GM21528 (cell line): ENCODE measurements around the gene TRAF3IP1.

ENCODE experiments used
- ATAC-seq: cut with Tn5 transposase; IDR thresholded peaks from one replicate; pipeline ENCODE4 v1.9.1; 2021; ENCODE audit warnings: mild to moderate bottlenecking, moderate library complexity; ENCODE audit not compliant: unreplicated experiment, low FRiP score

The TRAF3IP1 gene

DNA sequence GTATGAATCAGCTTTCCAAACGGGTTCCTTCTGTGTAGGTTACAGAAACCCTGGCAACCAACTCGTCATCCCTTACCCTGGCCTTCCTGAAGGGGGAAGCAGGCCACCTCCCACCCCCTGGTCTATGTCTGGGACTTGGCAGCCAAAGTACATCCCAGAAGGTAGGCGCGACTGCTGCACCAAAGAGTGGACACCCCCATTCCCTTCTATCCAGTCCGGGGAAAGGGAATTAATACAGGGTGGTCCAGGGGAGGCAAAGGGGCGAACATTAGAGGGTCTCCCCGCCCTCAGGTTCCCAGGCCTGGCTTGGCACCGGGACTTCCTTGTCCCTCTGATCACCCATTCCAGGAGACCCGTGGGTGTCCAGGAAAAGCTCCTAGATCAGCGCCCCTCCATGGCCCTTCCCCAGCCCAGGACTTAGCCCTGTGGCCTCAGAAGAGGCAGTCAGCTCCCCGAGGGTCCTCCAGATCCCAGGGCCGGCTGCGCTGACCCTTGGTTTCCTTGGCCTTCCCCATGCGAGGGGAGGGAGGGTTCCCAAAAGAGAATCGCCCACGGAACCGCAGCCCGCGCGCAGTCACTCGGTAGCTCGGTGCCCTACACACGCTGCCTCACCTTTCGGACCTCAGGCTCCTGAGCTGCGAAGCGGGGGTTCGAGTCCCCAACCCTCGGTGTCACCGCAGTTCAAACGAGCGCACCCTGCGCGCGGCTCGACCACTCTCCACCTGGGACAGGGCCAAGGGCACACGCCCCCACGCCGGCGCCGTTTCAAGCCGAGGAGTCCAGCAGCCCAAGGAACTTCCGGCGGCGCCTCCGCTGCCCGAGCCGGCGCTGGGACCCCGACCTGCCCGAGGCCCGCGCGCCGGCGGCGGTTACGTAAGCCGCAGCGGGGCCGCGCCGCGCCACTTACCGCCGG lies 32.3 kb upstream of the TRAF3IP1 start, which contains the start of gene PER2:
TSS of gene PER2 (minus strand) at position 874 of the 913 bp plus-strand sequence. CDS start 10,674 bp downstream, outside the sequence.
- ATAC-seq: peak; percentile 38

DNA sequence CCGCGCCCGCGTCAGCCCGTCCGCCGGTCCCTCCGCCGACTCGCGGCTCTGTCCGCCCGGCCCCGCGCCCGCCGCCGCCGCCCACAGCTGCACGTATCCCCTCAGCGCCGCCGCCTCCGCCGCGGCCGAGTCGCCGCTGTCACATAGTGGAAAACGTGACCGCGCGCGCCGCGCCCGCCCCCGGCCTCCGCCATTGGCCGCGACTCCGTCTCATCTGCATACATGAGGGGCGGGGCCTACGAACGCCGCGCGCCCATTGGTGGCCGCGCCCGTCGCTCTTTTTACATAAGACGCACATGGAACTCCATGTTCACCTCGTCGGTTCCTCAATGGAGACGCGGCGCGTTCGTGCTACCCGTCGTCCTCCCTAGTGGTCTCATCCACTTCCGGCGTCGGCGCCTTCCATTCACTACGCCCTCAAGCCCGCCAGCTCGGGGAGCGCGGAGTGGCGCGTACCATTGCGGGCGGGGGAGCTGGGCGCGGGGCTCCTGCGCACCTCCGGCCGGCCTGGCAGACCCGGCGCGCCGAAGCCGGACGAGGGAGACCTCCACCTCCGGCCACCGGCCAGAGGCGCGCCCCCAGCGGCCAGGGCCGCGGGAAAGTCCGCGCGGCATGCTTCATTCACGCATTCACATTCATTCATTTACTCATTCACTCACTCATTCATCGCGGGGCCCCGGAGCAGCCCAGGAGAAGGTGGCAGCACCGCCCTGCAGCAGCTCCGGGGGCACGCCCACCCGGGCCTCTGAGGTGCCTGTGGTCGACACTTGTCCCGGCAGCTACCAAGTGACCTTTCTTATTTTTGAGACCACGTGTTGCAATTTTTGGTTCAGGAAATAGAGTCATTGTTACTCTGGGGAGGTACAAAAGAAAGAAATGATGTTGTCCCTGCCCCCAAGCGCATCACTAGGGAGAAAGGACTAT lies 31.4 kb upstream of the TRAF3IP1 start:
- ATAC-seq: peak; percentile 93

GRCh38 chr2:238289574-238289973 lies 30.7 kb upstream of the TRAF3IP1 start:
- ATAC-seq: no peak

- no peak for ATAC-seq
Observed at GRCh38 chr2:238290091-238290509, 30.2 kb upstream of the TRAF3IP1 start.

- no peak for ATAC-seq
Observed at GRCh38 chr2:238290715-238291549, 29.4 kb upstream of the TRAF3IP1 start.

GRCh38 chr2:238291550-238292281 lies 28.6 kb upstream of the TRAF3IP1 start:
- ATAC-seq: no peak

DNA sequence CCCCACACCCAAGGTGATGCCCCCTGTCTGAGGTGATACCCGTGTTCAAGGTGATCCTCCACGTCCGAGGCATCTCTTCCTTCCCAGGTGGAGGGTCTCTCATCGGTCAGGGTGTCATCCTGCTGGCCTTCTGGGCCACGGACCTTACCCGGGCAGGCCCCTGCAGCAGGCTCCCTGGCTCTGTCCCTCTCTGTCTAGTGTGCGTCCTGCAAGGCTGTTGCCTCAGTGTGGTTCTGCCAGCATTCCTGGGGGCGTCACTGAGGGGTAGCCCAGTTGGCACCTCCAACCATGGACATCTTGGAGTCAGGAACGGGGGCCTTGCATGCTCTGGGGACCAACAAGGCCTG lies 26.3 kb upstream of the TRAF3IP1 start:
- no peak for ATAC-seq

- ATAC-seq: no peak
Observed at GRCh38 chr2:238294393-238295143, 25.8 kb upstream of the TRAF3IP1 start.

DNA sequence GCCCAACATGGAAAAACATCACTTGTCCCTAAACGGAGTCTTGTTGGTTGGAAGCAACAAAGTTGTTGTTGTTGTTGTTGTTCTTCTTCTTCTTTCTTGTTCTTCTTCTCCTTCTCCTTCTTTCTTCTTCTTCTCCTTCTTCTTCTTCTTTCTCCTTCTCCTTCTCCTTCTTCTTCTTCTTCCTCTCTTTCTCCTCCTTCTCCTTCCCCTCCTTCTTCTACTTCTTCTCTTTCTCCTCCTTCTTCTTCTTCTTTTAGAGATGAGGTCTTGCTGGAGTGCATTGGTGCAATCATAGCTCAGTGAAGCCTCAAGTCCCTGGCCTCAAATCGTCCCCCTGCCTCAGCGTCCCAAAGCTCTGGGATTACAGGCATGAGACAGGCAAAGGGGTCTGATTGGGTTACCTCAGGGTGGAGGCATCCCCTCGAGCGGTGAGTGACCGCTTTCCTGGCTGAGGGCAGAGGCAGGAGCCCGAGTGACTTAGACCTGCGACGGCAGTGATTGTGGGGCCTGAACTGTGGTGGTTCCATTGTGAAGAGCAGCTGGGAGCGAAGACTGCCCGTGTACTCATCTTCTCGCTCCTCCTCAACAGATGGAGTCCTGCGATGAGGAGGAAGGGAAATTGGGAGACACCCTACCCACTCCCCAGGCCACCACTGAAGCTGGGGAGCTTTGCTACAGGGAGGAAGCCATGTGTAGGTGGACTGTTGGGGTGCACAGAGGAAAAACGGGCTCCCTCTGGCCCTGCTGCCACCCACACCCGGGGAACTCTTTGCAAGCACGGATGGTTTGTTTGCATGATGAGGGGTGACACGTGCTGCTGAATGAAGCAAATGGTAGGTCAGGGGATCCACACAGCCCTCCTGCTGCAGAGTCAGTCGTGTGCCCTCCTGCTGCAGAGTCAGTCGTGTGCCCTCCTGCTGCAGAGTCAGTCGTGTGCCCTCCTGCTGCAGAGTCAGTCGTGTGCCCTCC lies 24.9 kb upstream of the TRAF3IP1 start:
- no peak for ATAC-seq

DNA sequence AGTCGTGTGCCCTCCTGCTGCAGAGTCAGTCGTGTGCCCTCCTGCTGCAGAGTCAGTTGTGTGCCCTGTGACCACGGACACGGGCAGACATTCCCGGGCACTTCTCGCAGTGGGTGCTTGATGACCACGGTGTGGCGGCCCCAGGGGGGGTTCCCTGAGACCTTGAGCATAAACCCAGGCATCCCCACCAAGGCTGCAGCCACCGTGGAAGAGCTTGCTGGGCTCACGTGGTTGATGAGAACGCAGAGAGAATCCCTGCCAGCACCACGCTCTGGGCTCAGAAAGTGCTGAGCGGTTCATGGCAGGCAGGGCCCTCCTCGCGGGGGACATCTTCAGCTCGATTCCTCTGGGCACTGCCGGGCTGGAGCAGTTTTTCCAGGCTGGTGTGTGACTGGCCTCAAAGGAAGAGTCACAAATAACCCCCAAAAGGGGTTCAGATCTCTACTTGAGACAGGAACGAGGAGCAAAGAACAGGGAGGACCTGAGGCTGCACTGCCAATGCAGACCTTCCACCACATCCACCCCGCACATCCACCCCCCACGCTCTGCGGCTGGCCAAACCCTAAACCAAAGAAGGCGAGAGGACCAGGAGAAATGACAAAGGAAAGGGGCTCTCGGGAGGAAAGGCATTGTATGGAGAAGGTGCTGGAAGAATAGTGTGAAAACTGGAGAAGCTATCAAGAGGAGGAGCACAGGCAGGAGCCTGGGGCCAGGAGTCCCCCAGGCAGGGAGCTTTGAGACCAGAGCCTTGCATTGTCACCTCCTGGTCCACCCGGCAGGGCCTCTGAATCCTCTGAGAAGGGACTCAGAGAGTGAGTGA lies 23.5 kb upstream of the TRAF3IP1 start:
- ATAC-seq: no peak

DNA sequence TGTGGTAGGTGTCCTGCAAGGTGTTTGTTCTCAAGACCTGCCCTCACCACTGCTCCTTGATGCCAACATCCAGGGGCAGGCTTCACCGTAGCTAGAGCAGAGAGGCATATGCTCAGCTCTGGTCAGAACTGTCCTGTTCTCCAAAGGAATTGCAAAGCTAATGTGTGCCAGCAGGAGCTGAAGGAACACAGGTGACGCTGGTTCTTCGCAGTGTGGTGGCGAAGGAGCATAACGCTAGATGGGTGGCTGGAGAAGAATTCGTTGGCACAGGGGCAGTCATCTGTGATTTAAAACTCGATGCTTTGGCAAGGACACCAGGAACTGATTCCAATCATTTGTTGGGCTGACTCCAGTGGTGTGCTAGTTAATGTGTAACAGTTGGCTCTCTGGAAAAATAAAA lies 20.5 kb upstream of the TRAF3IP1 start:
- no peak for ATAC-seq

- no peak for ATAC-seq
Observed at GRCh38 chr2:238302087-238302486, 18.2 kb upstream of the TRAF3IP1 start.

- ATAC-seq: no peak
Observed at GRCh38 chr2:238302751-238303150, 17.6 kb upstream of the TRAF3IP1 start.

- ATAC-seq: no peak
Observed at GRCh38 chr2:238304116-238304515, 16.2 kb upstream of the TRAF3IP1 start.

GRCh38 chr2:238305092-238305862 lies 15.0 kb upstream of the TRAF3IP1 start:
- no peak for ATAC-seq

GRCh38 chr2:238305965-238306671 lies 14.2 kb upstream of the TRAF3IP1 start:
- no peak for ATAC-seq
